Lower leg skin (tissue), 3 donors: Measurements from ENCODE around the gene TEX264.

Source experiments
- CTCF ChIP-seq, 3 donors: fragments of 450-650 bp; IDR thresholded peaks; one replicate each; pipeline ENCODE4 v1.5.1; 2016; ENCODE audit warnings: antibody characterized with exemption in 3 of 3, mild to moderate bottlenecking in 3 of 3, moderate library complexity in 2 of 3
- POLR2A ChIP-seq, 2 donors: fragments of 450-650 bp; IDR thresholded peaks; one replicate each; pipeline ENCODE4 v1.6.1; 2016 to 2017; ENCODE audit warnings: antibody characterized with exemption in 2 of 2, mild to moderate bottlenecking in 1 of 2, moderate library complexity in 1 of 2

- TF ChIP-seq CTCF (IDR thresholded peaks at IDR 0.05) (no peak), POLR2A (IDR thresholded peaks at IDR 0.05) (no peak)
These were observed 27.2 kb downstream of the TEX264 start for GRCh38 chr3:51698209-51698608.
